ENCODE results near the gene MSANTD1. TPM values are rescaled to one million over a fixed set of nuclear protein-coding genes. Genes with fewer than 3 reads are reported as not detected.

MSANTD1 gene
- total RNA-seq, 4 donors from 2014 or later, result 0.19 to 0.51 TPM; not detected in 2

DNA sequence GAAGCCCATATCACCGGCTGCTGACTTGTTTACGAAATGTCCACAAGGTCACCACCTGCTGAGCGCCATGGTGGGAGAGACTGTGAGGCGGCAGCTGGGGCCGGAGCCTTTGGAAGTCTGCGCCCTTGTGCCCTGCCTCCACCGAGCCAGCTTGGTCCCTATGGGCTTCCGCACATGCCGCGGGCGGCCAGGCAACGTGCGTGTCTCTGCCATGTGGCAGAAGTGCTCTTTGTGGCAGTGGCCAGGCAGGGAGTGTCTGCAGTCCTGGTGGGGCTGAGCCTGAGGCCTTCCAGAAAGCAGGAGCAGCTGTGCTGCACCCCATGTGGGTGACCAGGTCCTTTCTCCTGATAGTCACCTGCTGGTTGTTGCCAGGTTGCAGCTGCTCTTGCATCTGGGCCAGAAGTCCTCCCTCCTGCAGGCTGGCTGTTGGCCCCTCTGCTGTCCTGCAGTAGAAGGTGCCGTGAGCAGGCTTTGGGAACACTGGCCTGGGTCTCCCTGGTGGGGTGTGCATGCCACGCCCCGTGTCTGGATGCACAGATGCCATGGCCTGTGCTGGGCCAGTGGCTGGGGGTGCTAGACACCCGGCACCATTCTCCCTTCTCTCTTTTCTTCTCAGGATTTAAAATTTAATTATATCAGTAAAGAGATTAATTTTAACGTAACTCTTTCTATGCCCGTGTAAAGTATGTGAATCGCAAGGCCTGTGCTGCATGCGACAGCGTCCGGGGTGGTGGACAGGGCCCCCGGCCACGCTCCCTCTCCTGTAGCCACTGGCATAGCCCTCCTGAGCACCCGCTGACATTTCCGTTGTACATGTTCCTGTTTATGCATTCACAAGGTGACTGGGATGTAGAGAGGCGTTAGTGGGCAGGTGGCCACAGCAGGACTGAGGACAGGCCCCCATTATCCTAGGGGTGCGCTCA is 8.7 kb upstream of the MSANTD1 start:
- TF ChIP-seq, protein P1, sequence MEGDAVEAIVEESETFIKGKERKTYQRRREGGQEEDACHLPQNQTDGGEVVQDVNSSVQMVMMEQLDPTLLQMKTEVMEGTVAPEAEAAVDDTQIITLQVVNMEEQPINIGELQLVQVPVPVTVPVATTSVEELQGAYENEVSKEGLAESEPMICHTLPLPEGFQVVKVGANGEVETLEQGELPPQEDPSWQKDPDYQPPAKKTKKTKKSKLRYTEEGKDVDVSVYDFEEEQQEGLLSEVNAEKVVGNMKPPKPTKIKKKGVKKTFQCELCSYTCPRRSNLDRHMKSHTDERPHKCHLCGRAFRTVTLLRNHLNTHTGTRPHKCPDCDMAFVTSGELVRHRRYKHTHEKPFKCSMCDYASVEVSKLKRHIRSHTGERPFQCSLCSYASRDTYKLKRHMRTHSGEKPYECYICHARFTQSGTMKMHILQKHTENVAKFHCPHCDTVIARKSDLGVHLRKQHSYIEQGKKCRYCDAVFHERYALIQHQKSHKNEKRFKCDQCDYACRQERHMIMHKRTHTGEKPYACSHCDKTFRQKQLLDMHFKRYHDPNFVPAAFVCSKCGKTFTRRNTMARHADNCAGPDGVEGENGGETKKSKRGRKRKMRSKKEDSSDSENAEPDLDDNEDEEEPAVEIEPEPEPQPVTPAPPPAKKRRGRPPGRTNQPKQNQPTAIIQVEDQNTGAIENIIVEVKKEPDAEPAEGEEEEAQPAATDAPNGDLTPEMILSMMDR (IDR thresholded peaks at IDR 0.05; ENCODE audit: low read depth), result no peak

DNA sequence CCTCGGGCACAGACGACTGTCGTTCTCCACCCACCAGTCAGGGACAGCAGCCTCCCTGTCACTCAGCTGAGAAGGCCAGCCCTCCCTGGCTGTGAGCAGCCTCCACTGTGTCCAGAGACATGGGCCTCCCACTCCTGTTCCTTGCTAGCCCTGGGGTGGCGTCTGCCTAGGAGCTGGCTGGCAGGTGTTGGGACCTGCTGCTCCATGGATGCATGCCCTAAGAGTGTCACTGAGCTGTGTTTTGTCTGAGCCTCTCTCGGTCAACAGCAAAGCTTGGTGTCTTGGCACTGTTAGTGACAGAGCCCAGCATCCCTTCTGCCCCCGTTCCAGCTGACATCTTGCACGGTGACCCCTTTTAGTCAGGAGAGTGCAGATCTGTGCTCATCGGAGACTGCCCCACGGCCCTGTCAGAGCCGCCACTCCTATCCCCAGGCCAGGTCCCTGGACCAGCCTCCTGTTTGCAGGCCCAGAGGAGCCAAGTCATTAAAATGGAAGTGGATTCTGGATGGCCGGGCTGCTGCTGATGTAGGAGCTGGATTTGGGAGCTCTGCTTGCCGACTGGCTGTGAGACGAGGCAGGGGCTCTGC is 7.9 kb upstream of the MSANTD1 start:
- TF ChIP-seq, protein P1 (IDR thresholded peaks at IDR 0.05; ENCODE audit: low read depth), result no peak

DNA sequence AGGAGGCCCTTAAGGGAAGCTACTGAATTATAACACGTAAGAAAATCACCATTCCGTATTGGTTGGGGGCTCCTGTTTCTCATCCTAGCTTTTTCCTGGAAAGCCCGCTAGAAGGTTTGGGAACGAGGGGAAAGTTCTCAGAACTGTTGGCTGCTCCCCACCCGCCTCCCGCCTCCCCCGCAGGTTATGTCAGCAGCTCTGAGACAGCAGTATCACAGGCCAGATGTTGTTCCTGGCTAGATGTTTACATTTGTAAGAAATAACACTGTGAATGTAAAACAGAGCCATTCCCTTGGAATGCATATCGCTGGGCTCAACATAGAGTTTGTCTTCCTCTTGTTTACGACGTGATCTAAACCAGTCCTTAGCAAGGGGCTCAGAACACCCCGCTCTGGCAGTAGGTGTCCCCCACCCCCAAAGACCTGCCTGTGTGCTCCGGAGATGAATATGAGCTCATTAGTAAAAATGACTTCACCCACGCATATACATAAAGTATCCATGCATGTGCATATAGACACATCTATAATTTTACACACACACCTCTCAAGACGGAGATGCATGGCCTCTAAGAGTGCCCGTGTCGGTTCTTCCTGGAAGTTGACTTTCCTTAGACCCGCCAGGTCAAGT is 6.9 kb upstream of the MSANTD1 start:
- TF ChIP-seq, protein P1 (IDR thresholded peaks at IDR 0.05; ENCODE audit: low read depth), result no peak

DNA sequence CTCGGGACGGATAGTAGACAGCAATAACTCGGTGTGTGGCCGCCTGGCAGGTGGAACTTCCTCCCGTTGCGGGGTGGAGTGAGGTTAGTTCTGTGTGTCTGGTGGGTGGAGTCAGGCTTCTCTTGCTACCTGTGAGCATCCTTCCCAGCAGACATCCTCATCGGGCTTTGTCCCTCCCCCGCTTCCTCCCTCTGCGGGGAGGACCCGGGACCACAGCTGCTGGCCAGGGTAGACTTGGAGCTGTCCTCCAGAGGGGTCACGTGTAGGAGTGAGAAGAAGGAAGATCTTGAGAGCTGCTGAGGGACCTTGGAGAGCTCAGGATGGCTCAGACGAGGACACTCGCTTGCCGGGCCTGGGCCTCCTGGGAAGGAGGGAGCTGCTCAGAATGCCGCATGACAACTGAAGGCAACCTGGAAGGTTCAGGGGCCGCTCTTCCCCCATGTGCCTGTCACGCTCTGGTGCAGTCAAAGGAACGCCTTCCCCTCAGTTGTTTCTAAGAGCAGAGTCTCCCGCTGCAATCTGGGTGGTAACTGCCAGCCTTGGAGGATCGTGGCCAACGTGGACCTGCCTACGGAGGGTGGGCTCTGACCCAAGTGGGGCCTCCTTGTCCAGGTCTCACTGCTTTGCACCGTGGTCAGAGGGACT is 5.7 kb upstream of the MSANTD1 start:
- TF ChIP-seq, protein P1 (IDR thresholded peaks at IDR 0.05; ENCODE audit: low read depth), result no peak

DNA sequence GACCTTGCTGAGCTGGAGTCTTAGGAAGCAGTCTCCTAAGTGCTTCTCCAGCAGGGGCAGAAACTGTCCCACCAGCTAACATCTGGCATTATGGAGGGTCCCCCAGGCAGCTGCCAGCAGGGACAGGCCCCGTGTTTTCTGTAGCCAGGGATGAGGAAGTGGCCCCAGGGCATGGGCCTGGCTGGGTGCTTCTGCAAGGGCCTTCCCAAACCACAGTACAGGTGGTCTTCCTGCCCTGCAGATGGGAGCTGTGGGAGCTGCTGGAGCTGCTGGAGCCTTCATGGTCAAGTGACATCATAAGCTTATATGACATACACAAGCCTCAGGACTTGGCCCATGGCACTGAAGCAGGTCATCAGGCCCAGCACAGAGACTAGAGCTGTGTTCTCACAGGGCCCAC is 5.0 kb upstream of the MSANTD1 start:
- TF ChIP-seq, protein P1 (IDR thresholded peaks at IDR 0.05; ENCODE audit: low read depth), result no peak

DNA sequence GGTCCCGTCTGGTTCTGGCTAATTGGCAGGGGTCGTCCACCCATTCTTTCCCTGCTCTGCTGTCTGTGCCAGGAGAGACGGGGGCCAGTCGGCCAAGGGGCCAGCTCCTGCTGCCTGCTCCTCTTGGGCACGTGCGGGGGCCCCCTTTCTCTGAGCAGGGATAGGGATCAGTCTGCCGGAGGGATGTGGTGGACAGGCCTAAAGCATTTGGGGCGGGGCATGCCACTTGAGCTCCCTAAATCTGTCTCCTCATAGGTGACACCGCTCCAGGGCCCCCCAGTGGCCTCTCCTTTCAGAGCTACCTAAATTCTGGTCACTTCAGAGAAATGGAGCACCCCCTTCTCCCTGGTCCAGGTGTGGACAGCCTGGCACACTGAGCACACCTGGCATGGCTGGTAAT is 4.2 kb upstream of the MSANTD1 start:
- TF ChIP-seq, protein P1 (IDR thresholded peaks at IDR 0.05; ENCODE audit: low read depth), result no peak

Data from subcutaneous adipose tissue (tissue), 4 donors.